SK-N-MC (cell line): ENCODE measurements around the gene TMEM167A.

Experiments
- DNase-seq: peaks from one replicate; pipeline ENCODE4 v3.0.0-alpha.2; 2011; ENCODE audit warnings: low read depth, low spot score
- H3K27ac ChIP-seq: fragments of 200-600 bp; sonication (generic); 2 replicates; pipeline ENCODE4 v1.5.1; 2016; ENCODE audit warnings: mixed run types
- H3K36me3 ChIP-seq: fragments of 200-600 bp; sonication (generic); 2 replicates; pipeline ENCODE4 v1.6.1; 2017; ENCODE audit warnings: antibody characterized with exemption, low read length, mixed read lengths; ENCODE audit not compliant: insufficient read depth
- H3K4me3 ChIP-seq: fragments of 200-600 bp; sonication (generic); 2 replicates; pipeline ENCODE4 v1.5.1; 2016
- H3K9ac ChIP-seq: fragments of 200-600 bp; sonication (generic); 2 replicates; pipeline ENCODE4 v1.8.0; 2017; ENCODE audit warnings: mixed run types, mixed read lengths; ENCODE audit not compliant: insufficient read length
- H3K9me3 ChIP-seq: fragments of 200-600 bp; sonication (generic); 2 replicates; pipeline ENCODE4 v1.6.1; 2017; ENCODE audit warnings: low read depth, mild to moderate bottlenecking, antibody characterized with exemption, low read length, moderate library complexity, mixed read lengths
- EZH2 ChIP-seq: fragments of 200-600 bp; sonication (generic); IDR thresholded peaks from one replicate; pipeline ENCODE4 v1.6.1; 2017; ENCODE audit warnings: antibody characterized with exemption
- FOXP2 ChIP-seq: optimal IDR thresholded peaks from 2 replicates; pipeline ENCODE3; 2011; ENCODE audit warnings: mild to moderate bottlenecking, moderate library complexity; ENCODE audit not compliant: insufficient read depth; ENCODE audit errors: extremely low read length, control extremely low read depth
- POLR2AphosphoS5 ChIP-seq: IDR thresholded peaks from 2 replicates; pipeline ENCODE4 v1.6.1; 2012; ENCODE audit warnings: mild to moderate bottlenecking, low read depth, low read length, borderline replicate concordance

TMEM167A gene

DNA sequence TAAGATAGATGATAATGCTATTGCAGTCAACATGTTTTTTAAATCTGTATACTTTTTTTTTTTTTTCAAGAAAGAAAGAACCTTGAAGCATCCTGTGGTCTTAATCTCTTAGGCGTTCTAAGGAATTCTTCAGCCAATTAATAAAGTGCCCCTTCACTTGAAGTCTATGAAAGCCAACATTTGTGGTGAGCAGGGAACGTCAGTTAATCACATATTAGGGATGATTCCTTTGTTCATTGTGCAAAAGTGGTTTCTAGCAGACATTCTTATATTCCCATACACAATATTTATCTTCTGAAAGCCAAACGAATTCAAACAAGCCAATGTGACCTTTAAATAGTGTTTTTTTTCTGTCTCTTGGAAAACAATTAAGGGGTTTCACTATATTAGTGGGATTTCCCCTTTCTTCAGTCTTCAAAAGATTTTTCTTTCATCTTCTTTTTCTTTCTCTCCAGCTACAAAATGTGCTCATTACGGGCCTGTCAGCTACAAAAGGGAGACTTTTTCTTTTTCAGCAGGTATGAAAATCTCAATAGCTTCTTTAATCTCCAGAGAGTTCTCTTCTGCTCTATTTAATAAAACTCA is 40.1 kb downstream of the TMEM167A start:
- no peak for DNase-seq
- no peak overlapping the region for H3K9ac ChIP-seq
- no peaks in the 10 kb centered on the region for H3K36me3 ChIP-seq
- H3K4me3 ChIP-seq, result no peak overlapping the region
- TF ChIP-seq FOXP2, result no peak
- TF ChIP-seq POLR2AphosphoS5, result no peak
- TF ChIP-seq EZH2, result no peak
- H3K9me3 ChIP-seq, result no peaks in the 10 kb centered on the region
- no peak overlapping the region for H3K27ac ChIP-seq

DNA sequence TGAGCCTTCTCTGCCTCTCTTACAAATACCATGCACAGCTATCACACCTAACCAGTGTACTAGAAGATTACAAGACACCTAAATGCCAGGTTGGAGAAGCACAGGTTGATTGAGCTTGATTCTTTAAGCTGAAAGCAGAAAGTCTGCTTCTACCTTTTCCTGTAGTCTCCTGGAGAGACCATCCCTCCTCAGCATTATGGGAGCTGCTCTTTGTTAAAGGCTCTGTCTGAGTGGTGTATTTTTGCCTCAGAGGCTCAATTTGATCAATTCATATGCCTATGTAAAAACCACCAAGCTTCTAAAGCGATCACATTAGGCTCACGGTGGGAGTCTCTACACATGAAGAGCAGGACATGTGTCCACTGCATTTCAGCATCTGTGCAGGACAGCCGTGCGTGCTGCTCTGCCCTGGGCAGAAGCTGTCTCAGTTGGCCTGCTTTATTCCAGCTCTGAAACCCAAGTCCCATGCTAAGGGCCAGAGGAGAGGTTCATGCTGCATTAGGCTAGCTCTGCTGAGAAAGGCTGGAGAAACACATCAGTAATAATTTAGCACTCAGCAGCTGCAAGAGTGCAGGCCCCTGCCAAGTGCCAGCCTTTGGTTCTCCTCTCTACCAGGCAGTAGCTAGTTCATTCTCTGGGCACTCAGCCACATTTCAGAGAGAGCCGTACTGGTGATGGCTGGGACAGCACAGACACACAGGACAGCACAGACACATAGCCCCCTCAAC is 41.7 kb downstream of the TMEM167A start:
- TF ChIP-seq POLR2AphosphoS5 (no peak), FOXP2 (no peak), EZH2 (no peak)
- Histone ChIP-seq H3K4me3 (no peak overlapping the region), H3K9me3 (no peaks in the 10 kb centered on the region), H3K36me3 (no peaks in the 10 kb centered on the region), H3K27ac (no peak overlapping the region), H3K9ac (no peak overlapping the region)
- DNase-seq, result no peak

DNA sequence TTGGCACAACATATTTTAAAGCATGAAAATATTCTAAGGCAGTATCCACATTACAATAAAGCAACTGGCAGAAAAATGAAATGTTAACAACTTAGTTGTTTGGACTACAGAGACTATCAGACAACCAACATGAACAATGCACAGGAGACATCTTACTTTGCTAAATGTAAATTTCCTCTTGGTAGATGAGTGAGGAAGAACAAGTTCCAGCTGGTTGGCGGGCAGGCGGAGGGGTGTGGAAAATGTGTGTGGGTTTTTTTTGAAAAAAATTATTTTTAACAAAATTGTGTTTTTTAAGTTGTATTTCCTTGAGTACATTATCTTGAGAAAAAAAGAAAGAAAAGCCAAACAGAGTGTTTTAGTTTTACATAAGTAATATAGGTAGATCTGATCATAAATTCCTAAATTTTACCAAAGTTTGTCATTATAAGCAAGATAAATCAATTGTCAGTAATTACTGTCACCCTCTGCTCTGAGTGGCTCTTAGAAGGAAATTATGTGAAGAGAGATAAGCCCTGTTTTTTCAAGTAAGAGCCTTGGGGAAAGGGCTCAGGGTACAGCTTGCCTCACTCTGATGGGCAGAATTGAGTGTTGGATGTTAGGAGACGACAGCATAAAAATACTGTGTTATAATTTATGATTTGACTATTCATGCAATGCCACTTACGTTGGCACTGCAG is 42.5 kb downstream of the TMEM167A start:
- no peak for DNase-seq
- Histone ChIP-seq H3K9me3 (no peaks in the 10 kb centered on the region), H3K36me3 (no peaks in the 10 kb centered on the region)

DNA sequence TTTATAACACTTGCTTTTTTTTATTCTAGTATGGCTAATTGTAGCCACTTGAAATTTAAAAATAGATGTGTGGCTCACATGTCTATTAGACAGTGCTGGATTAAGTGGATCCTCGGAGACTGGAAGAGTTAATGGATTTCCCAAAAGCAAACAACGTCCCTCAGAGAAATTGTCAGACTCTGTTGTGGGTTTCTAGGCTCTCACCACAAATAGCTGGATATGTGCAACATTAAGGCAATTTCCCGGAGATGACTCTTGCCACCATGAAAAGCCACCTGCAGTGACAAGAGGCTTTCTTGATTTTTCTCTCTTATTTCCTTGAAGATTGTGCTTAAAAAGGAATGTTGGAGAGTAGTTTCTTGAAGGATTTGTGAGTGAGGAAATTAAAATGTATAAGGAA is 43.2 kb downstream of the TMEM167A start:
- no peak for DNase-seq
- no peak for TF ChIP-seq EZH2
- no peak for TF ChIP-seq POLR2AphosphoS5
- no peak for TF ChIP-seq FOXP2
- no peak overlapping the region for H3K27ac ChIP-seq

More for the DNA sequence above, 42.5 kb downstream of the TMEM167A start:
- TF ChIP-seq POLR2AphosphoS5 (no peak), FOXP2 (no peak), EZH2 (no peak)
- no peak overlapping the region for H3K9ac ChIP-seq
- H3K4me3 ChIP-seq, result no peak overlapping the region
- no peak overlapping the region for H3K27ac ChIP-seq

DNA sequence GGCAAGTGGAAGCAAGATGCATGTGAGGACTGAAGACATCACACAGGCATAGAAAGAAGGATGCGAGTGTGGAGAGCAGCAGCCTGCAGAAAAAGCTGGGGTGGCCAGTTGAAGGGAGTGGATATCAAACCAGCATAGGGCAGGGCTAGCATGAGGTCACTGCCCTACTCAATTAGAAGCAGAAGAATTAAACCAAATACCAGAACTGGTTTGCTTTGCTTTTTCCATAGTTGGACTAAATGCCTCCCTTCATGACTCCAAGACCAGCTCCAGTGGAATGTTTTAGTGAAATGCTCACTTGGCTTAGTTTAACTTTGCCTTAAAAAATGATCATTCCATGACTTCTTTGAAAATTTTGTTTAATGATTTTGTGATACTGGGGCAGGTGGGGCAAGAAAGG is 45.8 kb downstream of the TMEM167A start:
- DNase-seq, result no peak
- Histone ChIP-seq H3K4me3 (no peak overlapping the region), H3K36me3 (no peaks in the 10 kb centered on the region), H3K27ac (no peak overlapping the region), H3K9me3 (no peaks in the 10 kb centered on the region), H3K9ac (no peak overlapping the region)
- TF ChIP-seq EZH2 (no peak), FOXP2 (no peak), POLR2AphosphoS5 (no peak)

More for the DNA sequence above, 43.2 kb downstream of the TMEM167A start:
- Histone ChIP-seq H3K4me3 (no peak overlapping the region), H3K9ac (no peak overlapping the region), H3K36me3 (no peaks in the 10 kb centered on the region), H3K9me3 (no peaks in the 10 kb centered on the region)

DNA sequence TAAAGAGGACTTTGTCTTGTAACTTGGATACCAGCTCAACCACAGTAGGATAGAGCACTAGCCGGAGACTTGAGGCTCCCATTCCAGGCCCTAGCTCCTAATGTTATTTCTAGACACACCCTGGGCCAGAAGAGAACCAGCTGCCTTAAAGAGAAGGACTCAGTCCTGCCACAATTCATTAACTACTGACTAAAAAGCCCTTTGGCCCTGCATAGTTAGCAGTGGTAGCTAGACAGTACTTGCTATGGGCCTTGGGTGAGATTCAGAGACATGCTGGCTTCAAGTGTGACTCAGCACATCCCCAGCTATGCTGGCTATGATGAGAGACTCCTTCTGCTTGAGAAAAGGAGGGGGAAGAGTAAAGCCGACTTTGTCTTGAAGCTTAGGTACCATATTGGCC is 47.3 kb downstream of the TMEM167A start:
- TF ChIP-seq POLR2AphosphoS5, result no peak
- TF ChIP-seq FOXP2, result no peak
- TF ChIP-seq EZH2, result no peak
- H3K27ac ChIP-seq, result no peak overlapping the region
- H3K36me3 ChIP-seq, result no peaks in the 10 kb centered on the region
- H3K9me3 ChIP-seq, result no peaks in the 10 kb centered on the region
- H3K4me3 ChIP-seq, result no peak overlapping the region
- no peak overlapping the region for H3K9ac ChIP-seq
- no peak for DNase-seq

DNA sequence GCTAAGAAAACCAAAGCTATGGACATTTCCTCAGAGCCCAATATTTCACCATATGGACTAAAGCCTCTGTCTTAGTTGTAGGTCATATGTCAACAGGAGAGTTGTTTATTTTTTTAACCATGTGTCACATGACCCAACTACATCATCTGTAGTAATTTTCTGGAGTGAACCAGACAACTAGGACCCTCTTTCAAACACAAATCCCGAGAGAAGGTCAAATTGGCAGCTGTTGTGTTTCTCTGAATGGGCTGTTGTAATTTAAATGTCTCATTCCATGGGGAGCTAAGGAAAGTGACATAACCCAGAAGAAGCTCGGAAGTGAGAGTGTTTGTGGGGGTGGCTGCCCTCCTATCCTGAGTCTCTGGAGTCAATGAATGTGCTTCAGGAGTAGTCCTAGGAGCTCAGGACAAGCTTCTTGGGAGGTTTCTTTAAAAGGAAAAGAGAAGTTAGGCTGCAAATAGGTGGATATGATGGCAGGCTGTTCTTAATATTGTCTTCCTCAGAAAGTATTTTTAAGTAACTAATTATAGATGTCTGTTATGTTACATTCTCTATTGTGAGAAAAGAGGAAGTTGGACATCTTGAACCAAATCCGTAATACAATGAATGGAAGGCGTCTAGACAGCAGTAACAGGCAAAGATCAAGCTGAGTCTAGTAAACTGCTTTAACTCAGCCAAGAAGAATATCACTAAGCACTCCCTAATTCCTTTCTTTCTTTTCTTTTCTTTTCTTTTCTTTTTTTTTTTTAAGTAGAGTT is 50.1 kb downstream of the TMEM167A start:
- TF ChIP-seq EZH2 (no peak), POLR2AphosphoS5 (no peak), FOXP2 (no peak)
- no peak overlapping the region for H3K27ac ChIP-seq
- H3K4me3 ChIP-seq, result no peak overlapping the region
- no peak overlapping the region for H3K9ac ChIP-seq
- H3K9me3 ChIP-seq, result no peaks in the 10 kb centered on the region
- H3K36me3 ChIP-seq, result no peaks in the 10 kb centered on the region
- no peak for DNase-seq

DNA sequence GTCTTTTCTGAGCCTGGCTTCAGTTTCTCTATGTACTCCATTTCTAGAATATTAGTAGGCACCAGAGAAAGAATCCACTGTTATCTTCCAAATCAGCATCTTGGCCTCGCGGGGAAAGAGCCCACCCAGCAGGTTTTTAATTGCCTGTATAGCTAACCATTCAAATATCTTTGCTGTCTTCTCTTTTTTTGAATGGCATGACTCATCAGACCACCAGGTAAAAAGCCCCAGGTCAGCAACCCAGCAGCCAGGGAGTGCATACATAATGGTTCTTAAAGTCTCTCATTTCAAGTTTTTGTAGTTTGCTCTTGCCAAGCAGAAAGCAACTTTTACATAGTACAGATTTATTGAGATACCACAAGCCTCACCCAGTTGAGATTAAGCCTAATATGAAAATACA is 50.7 kb downstream of the TMEM167A start:
- TF ChIP-seq FOXP2 (no peak), POLR2AphosphoS5 (no peak), EZH2 (no peak)
- Histone ChIP-seq H3K9ac (no peak overlapping the region), H3K4me3 (no peak overlapping the region), H3K9me3 (no peaks in the 10 kb centered on the region), H3K36me3 (no peaks in the 10 kb centered on the region), H3K27ac (no peak overlapping the region)
- no peak for DNase-seq
